Measurements from ENCODE around the gene BMPR1B.
"Not testable (repeated sequence)": the region's sequence is repeated elsewhere in the genome, so short reads cannot be mapped to it uniquely, and the experiment has no call there.

BMPR1B gene

GRCh38 chr4:95049551-95050233 is 291.9 kb downstream of the BMPR1B start:
- peak; percentile 54 for DNase-seq

DNA sequence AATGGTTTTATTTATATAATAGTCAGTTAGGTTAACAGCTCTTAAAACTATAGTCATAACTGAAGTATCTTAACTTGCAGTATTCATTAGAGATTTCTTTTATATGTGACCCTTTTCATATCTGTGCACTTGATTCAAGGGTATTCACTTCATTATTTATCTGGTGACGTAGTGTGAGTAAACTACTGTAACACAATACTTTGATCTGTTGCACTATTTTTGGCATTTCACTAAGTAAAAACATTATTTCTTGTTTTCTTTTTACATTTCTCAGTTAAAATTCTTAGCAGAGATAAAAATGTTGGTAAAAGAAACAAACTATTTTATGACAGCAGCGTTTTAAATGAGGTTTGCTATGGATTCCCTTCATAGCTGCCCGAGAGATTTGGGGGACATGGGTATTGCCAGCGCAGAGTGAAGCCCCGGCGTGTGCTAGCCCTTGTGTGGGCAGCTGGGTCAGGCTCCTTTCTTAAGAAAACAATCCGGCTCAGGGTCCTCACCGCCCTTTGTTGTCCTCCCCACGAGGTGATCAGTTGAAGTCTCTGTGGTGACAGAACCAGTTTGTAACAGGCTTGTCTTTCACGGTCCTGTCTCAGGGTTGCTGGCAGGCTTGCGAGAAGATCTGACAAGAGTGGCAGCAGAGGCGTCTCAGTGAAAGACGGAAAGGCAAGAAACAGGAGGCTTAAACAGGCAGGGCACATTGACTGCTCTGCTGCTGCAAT is 293.4 kb downstream of the BMPR1B start:
- no peak for DNase-seq

DNA sequence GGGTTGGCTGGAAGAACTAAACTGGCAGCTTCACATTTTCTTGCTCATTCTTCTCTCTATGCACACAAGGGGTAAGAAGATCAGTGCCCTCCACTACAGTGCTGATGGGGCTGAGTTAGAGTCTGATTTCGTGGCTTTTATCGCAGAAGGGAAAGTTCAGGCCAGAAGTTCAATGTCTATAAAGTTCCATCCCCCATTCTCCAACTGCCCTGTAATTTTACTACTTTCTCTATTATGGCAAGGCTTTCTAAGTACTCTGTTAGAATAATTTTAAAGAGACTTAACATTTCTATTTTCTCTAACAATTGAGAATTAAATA is 293.9 kb downstream of the BMPR1B start:
- DNase-seq = no peak

- DNase-seq = no peak
These were observed 301.2 kb downstream of the BMPR1B start for GRCh38 chr4:95058991-95059390.

- DNase-seq = peak; percentile 48
These were observed 301.9 kb downstream of the BMPR1B start for GRCh38 chr4:95059663-95060062.

- DNase-seq = no peak
These were observed 303.5 kb downstream of the BMPR1B start for GRCh38 chr4:95061220-95061619.

DNA sequence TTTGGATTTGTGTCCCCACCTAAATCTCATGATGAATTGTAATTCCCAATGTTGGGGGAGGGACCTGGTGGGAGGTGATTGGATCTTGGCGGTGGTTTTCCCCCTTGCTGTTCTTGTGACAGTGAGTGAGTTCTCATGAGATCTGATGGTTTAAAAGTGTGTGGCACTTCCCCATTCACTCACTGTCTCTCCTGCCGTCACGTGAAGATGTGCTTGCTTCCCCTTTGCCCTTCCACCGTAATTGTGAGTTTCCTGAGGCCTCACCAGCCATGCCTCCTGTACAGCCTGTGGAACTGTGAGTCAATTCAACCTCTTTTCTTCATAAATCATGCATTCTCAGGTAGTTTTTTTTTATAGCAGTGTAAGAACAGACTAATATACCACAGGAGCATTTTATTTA is 304.0 kb downstream of the BMPR1B start:
- DNase-seq = not testable (repeated sequence)

- DNase-seq = no peak
These were observed 308.3 kb downstream of the BMPR1B start for GRCh38 chr4:95066050-95066449.

DNA sequence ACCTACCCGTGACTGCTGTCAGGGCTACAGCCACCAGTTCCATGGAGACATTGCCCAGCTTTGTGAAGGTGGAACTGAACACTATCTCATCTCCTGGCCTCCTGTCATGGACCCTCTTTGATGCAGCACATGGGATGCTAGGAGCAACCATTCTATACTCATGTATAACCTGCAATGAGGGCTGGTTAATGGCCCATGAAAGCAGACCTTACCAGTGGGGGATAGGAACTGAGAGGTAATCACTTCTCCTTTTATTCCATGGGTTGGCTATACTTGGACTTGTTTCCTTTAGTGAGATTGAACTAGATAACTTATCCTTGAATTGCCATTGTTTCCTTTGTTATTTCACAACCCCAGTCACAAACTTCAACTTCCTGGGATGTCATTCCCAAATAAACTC is 310.6 kb downstream of the BMPR1B start:
- no peak for DNase-seq

DNA sequence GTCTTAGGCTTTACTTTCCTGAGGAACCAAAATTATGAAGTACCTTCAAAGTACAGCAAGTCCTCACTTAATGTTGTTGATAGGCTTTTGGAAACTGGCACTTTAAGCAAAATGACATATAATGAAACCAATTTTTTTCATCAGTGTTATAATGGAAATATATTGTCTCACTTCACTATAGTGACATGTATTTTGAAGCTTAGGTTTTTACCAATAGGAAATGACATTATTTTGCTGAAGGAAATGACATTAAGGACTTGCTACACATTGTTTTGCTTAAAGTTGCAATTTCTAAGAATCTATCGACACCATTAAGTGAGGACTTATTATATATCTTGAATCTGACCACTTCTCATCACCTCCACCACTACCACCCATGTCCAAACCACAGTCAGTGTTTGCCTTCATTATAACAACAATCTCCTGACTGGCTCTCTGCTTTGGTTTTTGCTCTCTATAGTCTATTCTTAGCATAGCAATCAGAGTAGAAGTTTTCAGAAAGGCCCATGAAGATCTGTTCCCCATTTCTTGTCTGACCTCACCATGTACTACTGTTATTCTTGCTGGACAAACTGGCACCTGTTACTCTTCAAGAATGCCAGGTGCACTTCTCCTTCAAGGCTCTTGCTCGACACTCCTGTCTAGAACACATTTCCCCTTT is 311.2 kb downstream of the BMPR1B start:
- no peak for DNase-seq

GRCh38 chr4:95071851-95072250 is 314.1 kb downstream of the BMPR1B start:
- DNase-seq = no peak

DNA sequence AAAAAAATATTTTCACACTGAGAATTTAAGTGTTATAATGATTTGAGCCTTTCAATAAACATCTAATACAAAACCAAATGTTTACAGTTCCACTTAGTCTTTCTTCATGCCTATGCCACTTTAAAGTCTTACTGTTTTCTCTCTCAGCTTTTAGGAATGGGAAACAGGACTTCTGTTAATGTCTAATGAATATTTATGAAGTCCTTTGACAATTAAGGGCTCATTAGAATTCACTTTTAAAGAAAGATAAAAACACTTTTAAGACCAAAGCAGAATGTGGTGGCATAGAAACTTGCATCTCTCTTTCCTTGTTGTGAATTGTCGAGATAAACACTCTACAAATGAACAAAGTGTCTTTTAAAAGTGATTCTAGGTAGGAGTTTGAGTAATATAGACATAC is 315.9 kb downstream of the BMPR1B start:
- no peak for DNase-seq

DNA sequence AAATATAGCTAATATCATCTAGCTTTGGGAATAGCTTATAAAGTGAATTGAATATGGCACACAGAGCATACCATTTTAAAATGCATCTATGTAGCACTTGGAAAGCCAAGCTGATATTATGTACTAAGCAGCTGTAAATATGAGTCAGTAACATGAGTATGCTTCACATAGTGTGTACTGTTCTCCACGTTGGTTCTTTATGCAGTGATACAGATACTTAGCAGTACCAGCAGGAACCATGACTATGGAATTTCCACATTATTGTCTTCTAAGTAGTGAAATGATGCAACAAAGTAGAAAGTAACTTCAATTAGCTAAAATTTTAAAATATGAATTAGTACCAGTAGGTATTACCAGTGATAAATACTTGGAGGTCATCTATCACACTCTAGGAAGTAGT is 320.1 kb downstream of the BMPR1B start:
- no peak for DNase-seq

DNA sequence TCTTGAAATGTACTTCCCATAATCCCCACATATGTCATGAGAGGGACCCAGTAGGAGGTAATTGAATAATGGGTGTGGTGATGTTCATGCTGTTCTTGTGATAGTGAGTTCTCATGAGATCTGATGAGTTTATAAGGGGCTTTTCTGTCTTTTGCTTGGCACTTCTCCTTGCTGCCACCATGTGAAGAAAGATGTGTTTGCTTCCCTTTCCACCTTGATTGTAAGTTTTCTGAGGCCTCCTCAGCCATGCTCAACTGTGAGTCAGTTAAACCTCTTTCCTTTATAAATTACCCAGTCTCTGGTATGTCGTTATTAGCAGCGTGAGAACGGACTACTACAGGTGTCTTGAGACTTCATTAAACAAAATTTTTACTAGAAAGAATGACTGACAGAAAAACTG is 323.2 kb downstream of the BMPR1B start:
- DNase-seq = no peak

DNA sequence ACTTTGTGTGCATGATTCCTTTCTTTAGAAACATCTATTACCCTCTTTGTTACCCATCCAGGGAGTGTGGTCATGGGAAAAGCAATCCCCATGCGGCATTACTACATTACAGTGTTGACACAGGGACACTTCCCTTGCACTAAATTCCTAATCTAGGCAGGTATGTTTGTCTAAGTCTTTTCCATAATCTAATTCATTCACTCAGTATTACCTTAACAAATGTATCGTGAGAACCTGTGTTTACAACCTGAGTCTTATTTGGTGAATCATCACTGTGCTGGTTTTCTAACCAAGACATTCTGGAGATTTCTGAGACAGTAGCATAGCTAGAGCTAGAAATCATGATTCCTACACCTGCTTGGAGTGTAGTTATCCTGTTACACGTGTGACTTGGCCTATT is 326.8 kb downstream of the BMPR1B start:
- no peak for DNase-seq

DNA sequence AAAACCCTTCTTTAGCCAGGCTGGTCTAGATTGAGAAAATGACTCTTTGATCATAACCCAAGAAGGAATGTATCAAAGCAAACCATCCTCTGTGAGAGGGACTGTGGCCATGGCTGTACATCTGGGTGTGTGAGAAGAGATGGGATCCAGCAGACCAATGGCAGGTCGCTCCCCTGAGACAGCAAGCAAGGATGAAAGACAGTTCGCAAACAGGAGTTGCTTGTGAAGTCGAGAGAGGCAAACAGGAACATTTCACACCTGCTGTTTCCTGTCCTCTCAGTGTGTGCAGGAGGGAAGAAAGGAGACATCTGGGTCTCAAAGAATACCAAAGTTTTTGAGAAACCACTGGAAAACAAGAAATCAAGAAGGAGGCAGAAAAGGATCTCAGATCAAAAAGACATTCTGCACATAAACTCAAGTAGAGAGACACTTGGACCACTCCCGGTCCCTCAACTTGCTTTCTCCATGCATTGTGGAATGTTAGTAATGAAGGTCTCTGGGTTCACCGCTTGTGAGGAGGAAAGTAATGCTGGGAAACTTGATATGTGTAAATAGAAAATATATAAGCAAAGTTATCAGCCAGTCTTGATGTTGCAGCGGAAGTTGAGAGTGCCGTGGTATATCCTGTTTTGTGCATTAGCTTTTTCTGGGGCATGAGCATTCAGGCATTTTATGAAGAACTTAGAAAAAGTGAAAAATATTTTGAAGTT is 327.5 kb downstream of the BMPR1B start:
- no peak for DNase-seq

DNA sequence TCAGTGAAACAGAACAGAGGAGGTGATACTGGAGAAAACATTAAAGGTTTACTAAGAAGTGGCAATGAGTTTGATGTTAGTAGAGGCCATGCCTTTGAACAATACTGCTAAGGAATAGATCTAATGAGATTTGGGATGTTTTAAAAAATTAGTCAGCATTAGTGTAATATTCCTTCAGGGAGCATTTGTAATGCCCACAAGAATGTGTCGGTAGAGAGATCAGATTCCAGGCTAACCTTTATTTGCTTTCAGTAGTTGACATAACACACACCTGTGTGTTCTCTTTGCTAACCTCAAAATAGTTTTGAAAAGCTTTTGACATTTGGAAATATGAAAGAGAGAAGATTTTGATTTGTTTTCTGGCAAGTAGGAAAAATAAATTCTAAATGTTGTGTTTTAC is 328.8 kb downstream of the BMPR1B start:
- no peak for DNase-seq

- DNase-seq = no peak
These were observed 330.1 kb downstream of the BMPR1B start for GRCh38 chr4:95087657-95088455.

- DNase-seq = no peak
These were observed 333.5 kb downstream of the BMPR1B start for GRCh38 chr4:95091272-95091671.

- DNase-seq = no peak
These were observed 335.0 kb downstream of the BMPR1B start for GRCh38 chr4:95092766-95093165.

- no peak for DNase-seq
These were observed 335.7 kb downstream of the BMPR1B start for GRCh38 chr4:95093460-95093859.
